Measurements from ENCODE around the gene GPC4. TPM values are rescaled to one million over a fixed set of nuclear protein-coding genes. Genes with fewer than 3 reads are reported as not detected.
"Not testable (repeated sequence)": the region's sequence is repeated elsewhere in the genome, so short reads cannot be mapped to it uniquely, and the experiment has no call there.

GPC4 gene
- total RNA-seq, 1 donor from 2014 or later, result 69.0 TPM

- peaks cover 20% of the 10 kb centered on the region for H3K36me3 Mint-ChIP-seq
- DNase-seq (ENCODE audit: extremely low spot score, unreplicated experiment), result no peak
- H3K27me3 Mint-ChIP-seq, result no peaks in the 10 kb centered on the region
- H3K4me1 Mint-ChIP-seq (ENCODE audit: unreplicated experiment), result peaks cover 59% of the 10 kb centered on the region
- H3K27ac Mint-ChIP-seq, result no peak overlapping the region
- H3K4me3 Mint-ChIP-seq, result no peak overlapping the region
- TF ChIP-seq CTCF (conservative IDR thresholded peaks at IDR 0.05), result peak; percentile 84
- peaks cover 4% of the 10 kb centered on the region for H3K9me3 Mint-ChIP-seq
Observed at GRCh38 chrX:133335027-133335426, 80.3 kb downstream of the GPC4 start.

GRCh38 chrX:133333154-133333750, 82.0 kb downstream of the GPC4 start:
- peaks cover 4% of the 10 kb centered on the region for H3K9me3 Mint-ChIP-seq
- peaks cover 56% of the 10 kb centered on the region for H3K4me1 Mint-ChIP-seq (ENCODE audit: unreplicated experiment)
- TF ChIP-seq CTCF (conservative IDR thresholded peaks at IDR 0.05), result no peak
- H3K36me3 Mint-ChIP-seq, result peaks cover 14% of the 10 kb centered on the region
- H3K27me3 Mint-ChIP-seq, result no peaks in the 10 kb centered on the region
- no peak overlapping the region for H3K4me3 Mint-ChIP-seq
- DNase-seq (ENCODE audit: extremely low spot score, unreplicated experiment), result no peak
- peak overlapping the region; percentile 47 for H3K27ac Mint-ChIP-seq

GRCh38 chrX:133332737-133333136, 82.6 kb downstream of the GPC4 start:
- DNase-seq (ENCODE audit: extremely low spot score, unreplicated experiment), result no peak
- Mint-ChIP-seq H3K4me1 (ENCODE audit: unreplicated experiment) (peaks cover 50% of the 10 kb centered on the region), H3K36me3 (peaks cover 10% of the 10 kb centered on the region), H3K9me3 (peaks cover 4% of the 10 kb centered on the region), H3K4me3 (no peak overlapping the region), H3K27me3 (no peaks in the 10 kb centered on the region), H3K27ac (peak overlapping the region; percentile 47)
- no peak for TF ChIP-seq CTCF (conservative IDR thresholded peaks at IDR 0.05)

- Mint-ChIP-seq H3K36me3 (peaks cover 5% of the 10 kb centered on the region), H3K27me3 (no peaks in the 10 kb centered on the region), H3K27ac (no peak overlapping the region), H3K9me3 (peaks cover 4% of the 10 kb centered on the region), H3K4me3 (no peak overlapping the region), H3K4me1 (ENCODE audit: unreplicated experiment) (peaks cover 42% of the 10 kb centered on the region)
- TF ChIP-seq CTCF (conservative IDR thresholded peaks at IDR 0.05), result no peak
- no peak for DNase-seq (ENCODE audit: extremely low spot score, unreplicated experiment)
Observed at GRCh38 chrX:133330956-133331355, 84.3 kb downstream of the GPC4 start.

GRCh38 chrX:133325422-133325821, 89.9 kb downstream of the GPC4 start:
- Mint-ChIP-seq H3K27me3 (no peaks in the 10 kb centered on the region), H3K36me3 (peaks cover 21% of the 10 kb centered on the region), H3K9me3 (no peaks in the 10 kb centered on the region), H3K27ac (no peak overlapping the region), H3K4me1 (ENCODE audit: unreplicated experiment) (peaks cover 42% of the 10 kb centered on the region), H3K4me3 (no peak overlapping the region)
- DNase-seq (ENCODE audit: extremely low spot score, unreplicated experiment), result no peak
- TF ChIP-seq CTCF (conservative IDR thresholded peaks at IDR 0.05), result no peak

- H3K27ac Mint-ChIP-seq, result peak overlapping the region; percentile 45
- no peaks in the 10 kb centered on the region for H3K9me3 Mint-ChIP-seq
- H3K36me3 Mint-ChIP-seq, result peaks cover 22% of the 10 kb centered on the region
- H3K27me3 Mint-ChIP-seq, result no peaks in the 10 kb centered on the region
- no peak overlapping the region for H3K4me3 Mint-ChIP-seq
- DNase-seq (ENCODE audit: extremely low spot score, unreplicated experiment), result no peak
- H3K4me1 Mint-ChIP-seq (ENCODE audit: unreplicated experiment), result peaks cover 30% of the 10 kb centered on the region
- no peak for TF ChIP-seq CTCF (conservative IDR thresholded peaks at IDR 0.05)
Observed at GRCh38 chrX:133323431-133323830, 91.9 kb downstream of the GPC4 start.

- Mint-ChIP-seq H3K36me3 (peaks cover 26% of the 10 kb centered on the region), H3K4me1 (ENCODE audit: unreplicated experiment) (peaks cover 30% of the 10 kb centered on the region)
- H3K27me3 Mint-ChIP-seq; H3K9me3 Mint-ChIP-seq; DNase-seq (ENCODE audit: extremely low spot score, unreplicated experiment); H3K4me3 Mint-ChIP-seq; H3K27ac Mint-ChIP-seq: not testable (repeated sequence)
Observed at GRCh38 chrX:133322269-133322668, 93.0 kb downstream of the GPC4 start.
